GM12878 (cell line): ENCODE results near the gene LMBRD1. TPM values are rescaled to one million over a fixed set of nuclear protein-coding genes. Genes with fewer than 3 reads are reported as not detected.

Experiments
- ATAC-seq: fragments of 200-7000 bp; cut with Tn5 transposase; 3 replicates; pipeline ENCODE4 v1.9.1; 2020; ENCODE audit warnings: mild to moderate bottlenecking, moderate library complexity
- BruUV-seq: library from RNA; stranded (reverse); fragments of 400-500 nt; replicated peaks from 2 replicates; lab custom pipeline; 2021; lab: Mats Ljungman, UMichigan
- CTCF ChIA-PET: fragments of 300-600 bp; sonication (Branson Sonifier 250); formaldehyde crosslinking; extraction: SDS; loops from one replicate; lab custom pipeline; 2021; ENCODE audit warnings: inconsistent platforms; lab: Yijun Ruan, JAX
- POLR2A ChIA-PET: fragments of 350-600 bp; formaldehyde crosslinking; extraction: SDS; loops from one replicate; lab custom pipeline; 2021; ENCODE audit warnings: inconsistent platforms; lab: Charles Lee
- RAD21 ChIA-PET: fragments of 300-600 bp; sonication (Branson Sonifier 250); formaldehyde crosslinking; loops from one replicate; lab custom pipeline; 2023; ENCODE audit warnings: antibody characterized with exemption; ENCODE audit not compliant: unreplicated experiment; lab: Charles Lee
- SMC1A ChIA-PET: fragments of 300-600 bp; sonication (Branson Sonifier 250); formaldehyde crosslinking; loops from one replicate; lab custom pipeline; 2023; ENCODE audit not compliant: unreplicated experiment, uncharacterized antibody; lab: Charles Lee
- DNase-seq: peaks from one replicate; pipeline ENCODE4 v3.0.0-alpha.2; 2011; ENCODE audit warnings: low read depth, low spot score
- FAIRE-seq: peaks from 3 replicates; lab custom pipeline; 2011; peaks lifted over from hg19 to GRCh38; lab: Jason Lieb, UNC
- H2AFZ ChIP-seq: 2 replicates; pipeline ENCODE4 v1.6.0; 2011; ENCODE audit warnings: low read depth, low read length, control low read depth; ENCODE audit not compliant: control insufficient read depth
- H3K27ac ChIP-seq: 2 replicates; pipeline ENCODE4 v1.5.1; 2011; ENCODE audit warnings: control low read depth; ENCODE audit not compliant: control insufficient read depth, insufficient read depth
- H3K27me3 ChIP-seq, 2 experiments: replicated peaks in 1 of 2; 2 replicates each; pipeline versions ENCODE4 v1.6.0 to v1.6.1; 2011; ENCODE audit warnings: low read length in 1 of 2; ENCODE audit not compliant: control insufficient read depth in 2 of 2, insufficient read depth in 2 of 2
- H3K36me3 ChIP-seq, 2 experiments: 2 replicates each; pipeline ENCODE4 v1.5.1; 2011; ENCODE audit warnings: low read length in 1 of 2; ENCODE audit not compliant: control insufficient read depth in 2 of 2, insufficient read depth in 2 of 2
- H3K4me1 ChIP-seq: 2 replicates; pipeline ENCODE4 v1.6.1; 2011; ENCODE audit warnings: mild to moderate bottlenecking, low read length, moderate library complexity, mixed read lengths; ENCODE audit not compliant: control insufficient read depth, insufficient read depth
- H3K4me2 ChIP-seq: 2 replicates; pipeline ENCODE4 v1.6.0; 2011; ENCODE audit warnings: control low read depth; ENCODE audit not compliant: control insufficient read depth, insufficient read depth
- H3K4me3 ChIP-seq: fragments of 200-600 bp; sonication (generic); 2 replicates; pipeline ENCODE4 v1.5.1; 2016
- H3K79me2 ChIP-seq: 2 replicates; pipeline ENCODE4 v1.6.0; 2011; ENCODE audit warnings: low read length; ENCODE audit not compliant: control insufficient read depth, insufficient read depth
- H3K9ac ChIP-seq: 2 replicates; pipeline ENCODE4 v1.8.0; 2011; ENCODE audit warnings: low read length, control low read depth, mixed read lengths; ENCODE audit not compliant: control insufficient read depth, insufficient read depth
- H3K9me3 ChIP-seq: replicated peaks from 3 replicates; pipeline ENCODE4 v1.5.1; 2011; ENCODE audit warnings: mild to moderate bottlenecking, low read length; ENCODE audit not compliant: control insufficient read depth, insufficient read depth
- H4K20me1 ChIP-seq: 2 replicates; pipeline ENCODE4 v1.6.0; 2011; ENCODE audit not compliant: control insufficient read depth, insufficient read depth
- CBFB ChIP-seq: IDR thresholded peaks from 2 replicates; pipeline ENCODE4 v1.6.1; 2016; ENCODE audit warnings: antibody characterized with exemption, low read depth
- LARP7 ChIP-seq: fragments of 450-650 bp; IDR thresholded peaks from 2 replicates; pipeline ENCODE4 v1.6.1; 2017; ENCODE audit warnings: mild to moderate bottlenecking
- MEF2B ChIP-seq: fragments of 450-650 bp; IDR thresholded peaks from 2 replicates; pipeline ENCODE4 v1.6.1; 2018; ENCODE audit warnings: mild to moderate bottlenecking, moderate library complexity; ENCODE audit not compliant: partially characterized antibody, poor library complexity, severe bottlenecking
- MTA3 ChIP-seq: IDR thresholded peaks from 2 replicates; pipeline ENCODE4 v1.6.1; 2012; ENCODE audit warnings: low read length, inconsistent platforms, borderline replicate concordance
- POLR2A ChIP-seq: IDR thresholded peaks from 2 replicates; pipeline ENCODE4 v1.6.1; 2011; ENCODE audit warnings: low read depth, mild to moderate bottlenecking, low read length
- SIN3A ChIP-seq: IDR thresholded peaks from 2 replicates; pipeline ENCODE4 v1.6.1; 2012; ENCODE audit warnings: low read depth, low read length, improper control_type of control experiment
- SKIL ChIP-seq: fragments of 450-650 bp; IDR thresholded peaks from 2 replicates; pipeline ENCODE4 v1.6.1; 2017; ENCODE audit warnings: mild to moderate bottlenecking, low read depth, inconsistent platforms; ENCODE audit not compliant: poor library complexity, severe bottlenecking
- SREBF1 ChIP-seq: IDR thresholded peaks from 2 replicates; pipeline ENCODE4 v1.6.1; 2012; ENCODE audit warnings: mild to moderate bottlenecking, low read length
- SRF ChIP-seq, 2 experiments: IDR thresholded peaks; 2 replicates each; pipeline ENCODE4 v1.6.1; 2011; ENCODE audit warnings: low read depth in 2 of 2, low read length in 2 of 2, mild to moderate bottlenecking in 1 of 2, moderate library complexity in 1 of 2
- WRNIP1 ChIP-seq: IDR thresholded peaks from 2 replicates; pipeline ENCODE4 v1.6.1; 2011; ENCODE audit warnings: low read depth, low read length, improper control_type of control experiment, borderline replicate concordance
- ZZZ3 ChIP-seq: IDR thresholded peaks from 2 replicates; pipeline ENCODE4 v1.6.1; 2011; ENCODE audit warnings: low read depth; ENCODE audit not compliant: control insufficient read depth, insufficient read length
- in situ Hi-C: fragments of 300-500 bp; cut with MboI; formaldehyde crosslinking; loops from 9 replicates; pipeline ENCODE4 v1.14.3; 2018; ENCODE audit warnings: mixed read lengths
- intact Hi-C: fragments of 100-400 bp; cut with micrococcal nuclease; formaldehyde crosslinking; loops from one replicate; pipeline ENCODE4 v1.14.2; 2022; ENCODE audit not compliant: unreplicated experiment
- polyA plus RNA-seq, 11 experiments: library from polyadenylated mRNA; depleted of rRNA in 4 of 11; unstranded in 6 of 11; stranded (reverse) in 5 of 11; fragments of >200 nt; fragmentation: Nextera tagmentation in 4 of 11; fragmentation: Illumina TruSeq in 1 of 11; extraction: Ambion mirVana in 4 of 11; extraction: Trizol in 1 of 11; gene quantifications; 1 replicate in 1 of 11; 2 replicates in 10 of 11; pipeline versions ENCODE4 v1.2.1 to v1.2.3, GENCODE V29; 2011 to 2016; ENCODE audit warnings: inconsistent platforms in 2 of 11, missing spikeins in 2 of 11, low read depth in 1 of 11
- total RNA-seq, 4 experiments: library from RNA; depleted of rRNA in 3 of 4; stranded (reverse); fragments of >200 nt in 3 of 4; fragmentation: Illumina TruSeq in 1 of 4; extraction: Trizol in 1 of 4; gene quantifications; 2 replicates each; pipeline versions ENCODE4 v1.2.1 to v1.2.3, GENCODE V29; 2013 to 2021
- TF ChIP-seq, protein P1 (sequence below): IDR thresholded peaks from 2 replicates; pipeline ENCODE4 v1.6.1; 2012; ENCODE audit warnings: improper control_type of control experiment, low read depth, low read length; ENCODE audit not compliant: insufficient replicate concordance

LMBRD1 gene
- total and polyA plus RNA-seq, 10 of the 15 experiments (the other 5 are each of a cell fraction or from before 2014, with no cell fraction given): 20.0 to 82.1 (median 27.2) TPM

DNA sequence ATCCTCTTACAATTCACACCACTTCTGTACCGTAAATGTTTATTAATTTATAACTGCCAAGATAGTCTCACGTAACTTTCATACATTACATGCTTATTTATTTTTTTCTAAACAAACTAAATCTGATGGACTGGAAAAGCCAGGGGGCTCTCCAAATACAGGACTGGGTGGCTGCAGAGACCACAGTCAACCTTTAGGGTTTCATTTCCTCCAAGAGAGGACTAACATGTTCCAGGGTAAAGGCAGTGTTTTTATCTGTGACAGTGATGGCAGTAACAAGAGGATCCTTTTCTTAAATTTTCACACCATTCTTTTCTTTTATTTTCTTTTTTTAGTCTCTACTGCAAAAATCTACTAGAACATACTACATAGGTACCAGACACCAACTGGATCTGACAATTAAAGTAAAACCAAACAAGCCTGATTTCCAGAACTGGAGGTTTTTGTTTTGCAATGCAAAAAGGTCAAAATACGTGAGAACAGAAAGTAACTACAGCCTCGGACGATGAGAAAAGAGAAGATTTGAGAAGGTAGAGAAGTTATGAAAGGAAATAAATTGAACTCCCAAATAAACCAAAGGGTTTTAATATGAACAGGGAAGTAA lies 1.2 kb downstream of the LMBRD1 start (continued):
- TF ChIP-seq, protein P1, sequence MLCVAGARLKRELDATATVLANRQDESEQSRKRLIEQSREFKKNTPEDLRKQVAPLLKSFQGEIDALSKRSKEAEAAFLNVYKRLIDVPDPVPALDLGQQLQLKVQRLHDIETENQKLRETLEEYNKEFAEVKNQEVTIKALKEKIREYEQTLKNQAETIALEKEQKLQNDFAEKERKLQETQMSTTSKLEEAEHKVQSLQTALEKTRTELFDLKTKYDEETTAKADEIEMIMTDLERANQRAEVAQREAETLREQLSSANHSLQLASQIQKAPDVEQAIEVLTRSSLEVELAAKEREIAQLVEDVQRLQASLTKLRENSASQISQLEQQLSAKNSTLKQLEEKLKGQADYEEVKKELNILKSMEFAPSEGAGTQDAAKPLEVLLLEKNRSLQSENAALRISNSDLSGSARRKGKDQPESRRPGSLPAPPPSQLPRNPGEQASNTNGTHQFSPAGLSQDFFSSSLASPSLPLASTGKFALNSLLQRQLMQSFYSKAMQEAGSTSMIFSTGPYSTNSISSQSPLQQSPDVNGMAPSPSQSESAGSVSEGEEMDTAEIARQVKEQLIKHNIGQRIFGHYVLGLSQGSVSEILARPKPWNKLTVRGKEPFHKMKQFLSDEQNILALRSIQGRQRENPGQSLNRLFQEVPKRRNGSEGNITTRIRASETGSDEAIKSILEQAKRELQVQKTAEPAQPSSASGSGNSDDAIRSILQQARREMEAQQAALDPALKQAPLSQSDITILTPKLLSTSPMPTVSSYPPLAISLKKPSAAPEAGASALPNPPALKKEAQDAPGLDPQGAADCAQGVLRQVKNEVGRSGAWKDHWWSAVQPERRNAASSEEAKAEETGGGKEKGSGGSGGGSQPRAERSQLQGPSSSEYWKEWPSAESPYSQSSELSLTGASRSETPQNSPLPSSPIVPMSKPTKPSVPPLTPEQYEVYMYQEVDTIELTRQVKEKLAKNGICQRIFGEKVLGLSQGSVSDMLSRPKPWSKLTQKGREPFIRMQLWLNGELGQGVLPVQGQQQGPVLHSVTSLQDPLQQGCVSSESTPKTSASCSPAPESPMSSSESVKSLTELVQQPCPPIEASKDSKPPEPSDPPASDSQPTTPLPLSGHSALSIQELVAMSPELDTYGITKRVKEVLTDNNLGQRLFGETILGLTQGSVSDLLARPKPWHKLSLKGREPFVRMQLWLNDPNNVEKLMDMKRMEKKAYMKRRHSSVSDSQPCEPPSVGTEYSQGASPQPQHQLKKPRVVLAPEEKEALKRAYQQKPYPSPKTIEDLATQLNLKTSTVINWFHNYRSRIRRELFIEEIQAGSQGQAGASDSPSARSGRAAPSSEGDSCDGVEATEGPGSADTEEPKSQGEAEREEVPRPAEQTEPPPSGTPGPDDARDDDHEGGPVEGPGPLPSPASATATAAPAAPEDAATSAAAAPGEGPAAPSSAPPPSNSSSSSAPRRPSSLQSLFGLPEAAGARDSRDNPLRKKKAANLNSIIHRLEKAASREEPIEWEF: no peak
- TF ChIP-seq SRF (IDR thresholded peaks at IDR 0.05; ENCODE audit: low read depth in 2 of 2, low read length in 2 of 2): no peak

- no peak for DNase-seq
- ChIA-PET RAD21 (interaction anchor here (0.9 to 7.1 kb wide), 7 partner anchors 10 to 315 kb away, joined by 3 to 39 read pairs (median 4); partner anchors contain the start of gene COL19A1), CTCF (interaction anchor here (0.9 to 6.0 kb wide), 6 partner anchors 23 to 76 kb away, joined by 3 to 24 read pairs (median 8); partner anchors contain the start of gene COL19A1), SMC1A (interaction anchor here (0.8 to 6.8 kb wide), 7 partner anchors 8 to 315 kb away, joined by 3 to 76 read pairs (median 4); no protein-coding TSS in a partner anchor), POLR2A (interaction anchor here (1.2 to 2.9 kb wide), 3 partner anchors 9 to 31 kb away, joined by 3 to 15 read pairs (median 4); no protein-coding TSS in a partner anchor)
- peak overlapping the region; percentile 58 for H3K4me2 ChIP-seq
- H3K9me3 ChIP-seq: no peaks in the 10 kb centered on the region
- H3K4me1 ChIP-seq: peaks cover 29% of the 10 kb centered on the region
- H3K36me3 ChIP-seq: 0 out of 4 replicates have a peak, but pooled peaks cover 0 to 6% of the 10 kb centered on the region in 2 experiments
- no TSS peak for BruUV-seq
- intact Hi-C loops (loop anchor here (5.0 kb wide), 1 partner anchor 75 kb away; the partner anchor contains the start of gene COL19A1), in situ Hi-C loops (no loop called here)
- no peak overlapping the region for H3K27ac ChIP-seq
- TF ChIP-seq CBFB (no peak), MTA3 (no peak), MEF2B (no peak), POLR2A (no peak), SREBF1 (no peak), LARP7 (no peak), SIN3A (no peak), ZZZ3 (no peak), WRNIP1 (no peak), SKIL (no peak)
- H3K4me3 ChIP-seq: peak overlapping the region; percentile 43; the same call in 1 of the 2 replicates
- no peak overlapping the region for H2AFZ ChIP-seq
- H3K27me3 ChIP-seq: no peaks in the 10 kb centered on the region
- H4K20me1 ChIP-seq: 0 out of 2 replicates have a peak, but pooled peaks cover 3% of the 10 kb centered on the region
- H3K9ac ChIP-seq: no peak overlapping the region
- no peak for ATAC-seq
- H3K79me2 ChIP-seq: peaks cover 67% of the 10 kb centered on the region
- no peak for FAIRE-seq
Measured at GRCh38 chr6:69792292-69792691, 4.5 kb downstream of the LMBRD1 start.
